Anterior cingulate cortex (tissue), 58 donors: Measurements from ENCODE around the gene TIMELESS.

ENCODE experiments used
- DNase-seq, 58 donors: peaks; one replicate each; lab custom pipeline; 2025; lab: John Stamatoyannopoulos, UW

Gene TIMELESS

GRCh38 chr12:56366948-56367347 is 82.3 kb downstream of the TIMELESS start:
- DNase-seq: no peak
